T-helper 17 cell (primary cell): Measurements from ENCODE around the gene MIS18BP1. TPM values are rescaled to one million over a fixed set of nuclear protein-coding genes. Genes with fewer than 3 reads are reported as not detected.
"Not testable (repeated sequence)": the region's sequence is repeated elsewhere in the genome, so short reads cannot be mapped to it uniquely, and the experiment has no call there.

Source experiments
- ATAC-seq: fragments of 150-1000 bp; cut with Tn5 transposase; 2 replicates; pipeline ENCODE4 v1.10.0; 2021; ENCODE audit warnings: mild to moderate bottlenecking, moderate library complexity
- DNase-seq, 3 donors: peaks; one replicate each; pipeline versions ENCODE4 v3.0.0 to v3.0.0-alpha.2; 2020 to 2021
- H3K9me3 ChIP-seq: one replicate; pipeline ENCODE4 v1.7.0; 2013; ENCODE audit warnings: low read length, mild to moderate bottlenecking; ENCODE audit not compliant: control insufficient read depth, poor library complexity, severe bottlenecking
- H3K27ac Mint-ChIP-seq: one replicate; pipeline ENCODE4 v1.8.0; 2022; ENCODE audit warnings: mild to moderate bottlenecking, moderate library complexity, mixed read lengths
- H3K27me3 Mint-ChIP-seq: one replicate; pipeline ENCODE4 v1.8.0; 2022; ENCODE audit warnings: mixed read lengths
- H3K36me3 Mint-ChIP-seq: one replicate; pipeline ENCODE4 v1.8.0; 2022; ENCODE audit warnings: low read depth, mixed read lengths
- H3K4me1 Mint-ChIP-seq: one replicate; pipeline ENCODE4 v1.8.0; 2022; ENCODE audit warnings: mild to moderate bottlenecking, mixed read lengths
- H3K4me3 Mint-ChIP-seq: one replicate; pipeline ENCODE4 v1.8.0; 2022; ENCODE audit warnings: mild to moderate bottlenecking, moderate library complexity, mixed read lengths
- total RNA-seq, 4 donors: library from RNA in 2 of 4; stranded (reverse) in 2 of 4; gene quantifications; one replicate each; pipeline ENCODE4 v1.2.3 and lab custom pipeline; 2022 to 2026

The MIS18BP1 gene
- total RNA-seq, 2 donors from 2014 or later: 35.2 to 53.8 TPM

GRCh38 chr14:45214341-45214740 is 38.7 kb downstream of the MIS18BP1 start:
- H3K27ac Mint-ChIP-seq, H3K36me3 Mint-ChIP-seq, DNase-seq, H3K4me1 Mint-ChIP-seq, H3K27me3 Mint-ChIP-seq, ATAC-seq, H3K9me3 ChIP-seq: not testable (repeated sequence)
- peak overlapping the region; percentile 60 for H3K4me3 Mint-ChIP-seq

GRCh38 chr14:45213716-45214115 is 39.3 kb downstream of the MIS18BP1 start:
- H3K36me3 Mint-ChIP-seq, ATAC-seq, H3K4me3 Mint-ChIP-seq, H3K27me3 Mint-ChIP-seq, DNase-seq, H3K9me3 ChIP-seq, H3K27ac Mint-ChIP-seq, H3K4me1 Mint-ChIP-seq: not testable (repeated sequence)

- no peaks in the 10 kb centered on the region for H3K4me1 Mint-ChIP-seq
- H3K4me3 Mint-ChIP-seq: no peak overlapping the region
- peaks cover 7% of the 10 kb centered on the region for H3K36me3 Mint-ChIP-seq
- DNase-seq (no peak), ATAC-seq (no peak)
- no peaks in the 10 kb centered on the region for H3K9me3 ChIP-seq
- no peak overlapping the region for H3K27ac Mint-ChIP-seq
- no peaks in the 10 kb centered on the region for H3K27me3 Mint-ChIP-seq
Measured at GRCh38 chr14:45212231-45212630, 40.8 kb downstream of the MIS18BP1 start.

- DNase-seq (no peak), ATAC-seq (no peak)
- no peaks in the 10 kb centered on the region for H3K4me1 Mint-ChIP-seq
- no peaks in the 10 kb centered on the region for H3K9me3 ChIP-seq
- peak overlapping the region; percentile 6 for H3K27ac Mint-ChIP-seq
- no peaks in the 10 kb centered on the region for H3K27me3 Mint-ChIP-seq
- no peak overlapping the region for H3K4me3 Mint-ChIP-seq
- peaks cover 7% of the 10 kb centered on the region for H3K36me3 Mint-ChIP-seq
Measured at GRCh38 chr14:45211295-45211694, 41.7 kb downstream of the MIS18BP1 start.

- H3K27me3 Mint-ChIP-seq: no peaks in the 10 kb centered on the region
- H3K4me3 Mint-ChIP-seq: no peak overlapping the region
- ATAC-seq (no peak), DNase-seq (no peak)
- H3K9me3 ChIP-seq: no peaks in the 10 kb centered on the region
- H3K4me1 Mint-ChIP-seq: no peaks in the 10 kb centered on the region
- peaks cover 9% of the 10 kb centered on the region for H3K36me3 Mint-ChIP-seq
- no peak overlapping the region for H3K27ac Mint-ChIP-seq
Measured at GRCh38 chr14:45210159-45210558, 42.8 kb downstream of the MIS18BP1 start.

GRCh38 chr14:45204241-45204640 is 48.8 kb downstream of the MIS18BP1 start:
- ATAC-seq (no peak), DNase-seq (no peak)
- Mint-ChIP-seq H3K4me3 (no peak overlapping the region), H3K36me3 (peaks cover 2% of the 10 kb centered on the region), H3K27me3 (no peaks in the 10 kb centered on the region), H3K4me1 (no peaks in the 10 kb centered on the region), H3K27ac (no peak overlapping the region)
- H3K9me3 ChIP-seq: no peaks in the 10 kb centered on the region

GRCh38 chr14:45201905-45202304 is 51.1 kb downstream of the MIS18BP1 start:
- Mint-ChIP-seq H3K36me3 (peaks cover 2% of the 10 kb centered on the region), H3K27me3 (no peaks in the 10 kb centered on the region), H3K4me3 (no peak overlapping the region), H3K27ac (peak overlapping the region; percentile 34), H3K4me1 (no peaks in the 10 kb centered on the region)
- no peak for DNase-seq
- peak; percentile 66 for ATAC-seq
- no peaks in the 10 kb centered on the region for H3K9me3 ChIP-seq

- H3K4me3 Mint-ChIP-seq: no peak overlapping the region
- no peak overlapping the region for H3K27ac Mint-ChIP-seq
- no peaks in the 10 kb centered on the region for H3K4me1 Mint-ChIP-seq
- ATAC-seq: no peak
- H3K27me3 Mint-ChIP-seq: no peaks in the 10 kb centered on the region
- no peaks in the 10 kb centered on the region for H3K9me3 ChIP-seq
- no peak for DNase-seq
- no peaks in the 10 kb centered on the region for H3K36me3 Mint-ChIP-seq
Measured at GRCh38 chr14:45199230-45199629, 53.8 kb downstream of the MIS18BP1 start.

GRCh38 chr14:45198551-45198950 is 54.5 kb downstream of the MIS18BP1 start:
- Mint-ChIP-seq H3K27ac (no peak overlapping the region), H3K4me1 (no peaks in the 10 kb centered on the region), H3K4me3 (no peak overlapping the region), H3K27me3 (no peaks in the 10 kb centered on the region), H3K36me3 (no peaks in the 10 kb centered on the region)
- DNase-seq (no peak), ATAC-seq (no peak)
- no peaks in the 10 kb centered on the region for H3K9me3 ChIP-seq

- no peaks in the 10 kb centered on the region for H3K36me3 Mint-ChIP-seq
- no peaks in the 10 kb centered on the region for H3K4me1 Mint-ChIP-seq
- no peak overlapping the region for H3K4me3 Mint-ChIP-seq
- ATAC-seq (no peak), DNase-seq (no peak)
- H3K9me3 ChIP-seq: no peaks in the 10 kb centered on the region
- H3K27me3 Mint-ChIP-seq: no peaks in the 10 kb centered on the region
- H3K27ac Mint-ChIP-seq: no peak overlapping the region
Measured at GRCh38 chr14:45194964-45195363, 58.0 kb downstream of the MIS18BP1 start.

- no peak overlapping the region for H3K27ac Mint-ChIP-seq
- ATAC-seq (no peak), DNase-seq (no peak)
- no peaks in the 10 kb centered on the region for H3K4me1 Mint-ChIP-seq
- H3K36me3 Mint-ChIP-seq: peaks cover 2% of the 10 kb centered on the region
- no peaks in the 10 kb centered on the region for H3K9me3 ChIP-seq
- no peaks in the 10 kb centered on the region for H3K27me3 Mint-ChIP-seq
- H3K4me3 Mint-ChIP-seq: no peak overlapping the region
Measured at GRCh38 chr14:45185100-45185814, 67.7 kb downstream of the MIS18BP1 start.

- ATAC-seq: no peak
- H3K36me3 Mint-ChIP-seq: peaks cover 4% of the 10 kb centered on the region
- DNase-seq: no peak
- peaks cover 2% of the 10 kb centered on the region for H3K4me1 Mint-ChIP-seq
- no peaks in the 10 kb centered on the region for H3K27me3 Mint-ChIP-seq
- no peaks in the 10 kb centered on the region for H3K9me3 ChIP-seq
- H3K27ac Mint-ChIP-seq: no peak overlapping the region
- H3K4me3 Mint-ChIP-seq: no peak overlapping the region
Measured at GRCh38 chr14:45181806-45182205, 71.2 kb downstream of the MIS18BP1 start.

GRCh38 chr14:45181329-45181728 is 71.7 kb downstream of the MIS18BP1 start:
- H3K27ac Mint-ChIP-seq: no peak overlapping the region
- peaks cover 4% of the 10 kb centered on the region for H3K36me3 Mint-ChIP-seq
- H3K4me3 Mint-ChIP-seq: no peak overlapping the region
- ATAC-seq (no peak), DNase-seq (no peak)
- no peaks in the 10 kb centered on the region for H3K27me3 Mint-ChIP-seq
- peaks cover 2% of the 10 kb centered on the region for H3K4me1 Mint-ChIP-seq
- no peaks in the 10 kb centered on the region for H3K9me3 ChIP-seq

- Mint-ChIP-seq H3K4me3 (no peak overlapping the region), H3K4me1 (peaks cover 2% of the 10 kb centered on the region), H3K36me3 (peaks cover 2% of the 10 kb centered on the region), H3K27ac (no peak overlapping the region), H3K27me3 (no peaks in the 10 kb centered on the region)
- DNase-seq (no peak), ATAC-seq (no peak)
- no peaks in the 10 kb centered on the region for H3K9me3 ChIP-seq
Measured at GRCh38 chr14:45177076-45177475, 75.9 kb downstream of the MIS18BP1 start.
